ENCODE data around the gene DIPK2B. TPM values are rescaled to one million over a fixed set of nuclear protein-coding genes. Genes with fewer than 3 reads are reported as not detected.

The DIPK2B gene
- total RNA-seq (ENCODE audit: low replicate concordance), result not detected in 2 replicates

GRCh38 chrX:45200741-45201234 is at the start of gene DIPK2B:
DIPK2B (minus strand) TSS chrX:45200876; CDS start chrX:45200826, 50 bp downstream.
- TF ChIP-seq EZH2phosphoT487 (IDR thresholded peaks at IDR 0.05) (no peak), EZH2 (IDR thresholded peaks at IDR 0.05) (no peak), CTCF (IDR thresholded peaks at IDR 0.05) (no peak)
- no peaks in the 10 kb centered on the region for H3K36me3 ChIP-seq
- H3K4me2 ChIP-seq, result no peak within 1 kb of the TSS
- H3K4me3 ChIP-seq, result no peak within 1 kb of the TSS
- H3K27me3 ChIP-seq, result no peaks in the 10 kb centered on the region
- Mint-ChIP-seq H3K9me3 (peaks cover under 1% of the 10 kb centered on the region), H3K4me1 (no peaks in the 10 kb centered on the region), H3K27me3 (ENCODE audit: insufficient read depth, low read depth) (peaks cover 2% of the 10 kb centered on the region), H3K27ac (no peak within 1 kb of the TSS), H3K4me3 (no peak within 1 kb of the TSS), H3K36me3 (no peaks in the 10 kb centered on the region)
- H3K4me1 ChIP-seq, result no peaks in the 10 kb centered on the region
- H3K27ac ChIP-seq, result no peak within 1 kb of the TSS
- no peak for DNase-seq (ENCODE audit: low spot score)
- no peak within 1 kb of the TSS for H3K9ac ChIP-seq
- no peaks in the 10 kb centered on the region for H4K20me1 ChIP-seq (ENCODE audit: low read depth)
- H3F3A ChIP-seq (ENCODE audit: low read depth), result no peaks in the 10 kb centered on the region
- H2AFZ ChIP-seq (replicated peaks), result no peak within 1 kb of the TSS
- no peaks in the 10 kb centered on the region for H3K79me2 ChIP-seq (ENCODE audit: low read depth)
- no peaks in the 10 kb centered on the region for H3K9me3 ChIP-seq (ENCODE audit: low read depth)

- Histone ChIP-seq H3K4me2 (no peak overlapping the region), H3K79me2 (ENCODE audit: low read depth) (no peaks in the 10 kb centered on the region), H3K9me3 (ENCODE audit: low read depth) (peaks cover 12% of the 10 kb centered on the region), H3K36me3 (no peaks in the 10 kb centered on the region), H3K4me1 (no peaks in the 10 kb centered on the region), H4K20me1 (ENCODE audit: low read depth) (no peaks in the 10 kb centered on the region), H3K27me3 (no peaks in the 10 kb centered on the region), H3K9ac (no peak overlapping the region), H3K4me3 (no peak overlapping the region), H3K27ac (no peak overlapping the region), H3F3A (ENCODE audit: low read depth) (no peaks in the 10 kb centered on the region), H2AFZ (replicated peaks) (no peak overlapping the region)
- DNase-seq (ENCODE audit: low spot score), result no peak
- H3K27ac Mint-ChIP-seq, result no peak overlapping the region
- no peaks in the 10 kb centered on the region for H3K36me3 Mint-ChIP-seq
- peak; percentile 7 for TF ChIP-seq CTCF (IDR thresholded peaks at IDR 0.05)
- no peak for TF ChIP-seq EZH2 (IDR thresholded peaks at IDR 0.05)
- TF ChIP-seq EZH2phosphoT487 (IDR thresholded peaks at IDR 0.05), result no peak
- H3K4me1 Mint-ChIP-seq, result no peaks in the 10 kb centered on the region
- H3K4me3 Mint-ChIP-seq, result no peak overlapping the region
- peaks cover 5% of the 10 kb centered on the region for H3K27me3 Mint-ChIP-seq (ENCODE audit: insufficient read depth, low read depth)
- H3K9me3 Mint-ChIP-seq, result peaks cover 2% of the 10 kb centered on the region
Measured at GRCh38 chrX:45240301-45240700, 39.6 kb upstream of the DIPK2B start.

GRCh38 chrX:45238489-45238888 is 37.8 kb upstream of the DIPK2B start:
- H3K36me3 ChIP-seq, result no peaks in the 10 kb centered on the region
- no peak overlapping the region for H3K9ac ChIP-seq
- H3F3A ChIP-seq (ENCODE audit: low read depth), result no peaks in the 10 kb centered on the region
- TF ChIP-seq EZH2phosphoT487 (IDR thresholded peaks at IDR 0.05) (no peak), EZH2 (IDR thresholded peaks at IDR 0.05) (no peak), CTCF (IDR thresholded peaks at IDR 0.05) (no peak)
- H4K20me1 ChIP-seq (ENCODE audit: low read depth), result no peaks in the 10 kb centered on the region
- no peaks in the 10 kb centered on the region for H3K36me3 Mint-ChIP-seq
- no peak overlapping the region for H3K4me3 ChIP-seq
- H3K4me3 Mint-ChIP-seq, result no peak overlapping the region
- H2AFZ ChIP-seq (replicated peaks), result no peak overlapping the region
- H3K4me1 ChIP-seq, result no peaks in the 10 kb centered on the region
- H3K9me3 ChIP-seq (ENCODE audit: low read depth), result peaks cover 4% of the 10 kb centered on the region
- H3K27ac Mint-ChIP-seq, result no peak overlapping the region
- H3K9me3 Mint-ChIP-seq, result peaks cover under 1% of the 10 kb centered on the region
- no peaks in the 10 kb centered on the region for H3K4me1 Mint-ChIP-seq
- H3K27ac ChIP-seq, result no peak overlapping the region
- DNase-seq (ENCODE audit: low spot score), result no peak
- H3K27me3 Mint-ChIP-seq (ENCODE audit: insufficient read depth, low read depth), result peaks cover 6% of the 10 kb centered on the region
- no peaks in the 10 kb centered on the region for H3K79me2 ChIP-seq (ENCODE audit: low read depth)
- no peak overlapping the region for H3K4me2 ChIP-seq
- H3K27me3 ChIP-seq, result no peaks in the 10 kb centered on the region

Data from neural progenitor cell (in vitro differentiated cells).